Gastrocnemius medialis (tissue), 4 donors: ENCODE results near the gene MAST2. TPM values are rescaled to one million over a fixed set of nuclear protein-coding genes. Genes with fewer than 3 reads are reported as not detected.
A peak's percentile ranks its signal among the peaks of the same experiment; 100 is the strongest.

Experiments
- ATAC-seq, 2 donors: fragments of 150-250 bp; one replicate each; pipeline ENCODE4 v1.9.1; 2016
- DNase-seq, 2 donors: peaks; one replicate each; pipeline ENCODE4 v3.0.0-alpha.2; 2019
- H3K27ac ChIP-seq, 4 donors: fragments of 200-600 bp; sonication (generic); 1 replicate in 1 of 4; 2 replicates in 3 of 4; pipeline ENCODE4 v1.5.1; 2016 to 2018; ENCODE audit warnings: mild to moderate bottlenecking in 2 of 4, moderate library complexity in 1 of 4
- H3K27me3 ChIP-seq, 3 donors: fragments of 200-600 bp; sonication (generic) in 2 of 3; 1 replicate in 1 of 3; 2 replicates in 2 of 3; pipeline versions ENCODE4 v1.5.1 to v1.6.0; 2016 to 2019; ENCODE audit warnings: mild to moderate bottlenecking in 1 of 3, moderate library complexity in 1 of 3
- H3K36me3 ChIP-seq, 2 donors: fragments of 200-600 bp; sonication (generic) in 1 of 2; one replicate each; pipeline ENCODE4 v1.5.1; 2017 to 2018
- H3K4me1 ChIP-seq, 2 donors: fragments of 200-600 bp; sonication (generic) in 1 of 2; one replicate each; pipeline ENCODE4 v1.5.1; 2016 to 2017; ENCODE audit warnings: mild to moderate bottlenecking in 2 of 2
- H3K4me3 ChIP-seq, 4 donors: fragments of 200-600 bp; sonication (generic) in 3 of 4; 1 replicate in 1 of 4; 2 replicates in 3 of 4; pipeline ENCODE4 v1.5.1; 2016 to 2019; ENCODE audit warnings: mild to moderate bottlenecking in 2 of 4
- H3K9me3 ChIP-seq, 3 donors: fragments of 200-600 bp; sonication (generic) in 2 of 3; 1 replicate in 1 of 3; 2 replicates in 2 of 3; pipeline ENCODE4 v1.5.1; 2016 to 2019
- CTCF ChIP-seq, 5 experiments: fragments of 450-650 bp in 3 of 5; fragments of 200-600 bp in 2 of 5; sonication (generic) in 2 of 5; IDR thresholded peaks in 4 of 5; conservative IDR thresholded peaks in 1 of 5; 1 replicate in 4 of 5; 2 replicates in 1 of 5; pipeline ENCODE4 v1.5.1; 2016 to 2019; ENCODE audit warnings: antibody characterized with exemption in 5 of 5, mild to moderate bottlenecking in 3 of 5, moderate library complexity in 3 of 5
- POLR2A ChIP-seq, 2 donors: fragments of 450-650 bp; IDR thresholded peaks; one replicate each; pipeline ENCODE4 v1.6.1; 2017; ENCODE audit warnings: antibody characterized with exemption in 2 of 2, mild to moderate bottlenecking in 2 of 2, moderate library complexity in 2 of 2
- in situ Hi-C, 4 donors: fragments of 200-750 bp; cut with MboI; loops; one replicate each; pipeline versions ENCODE4 v1.15.0 to v1.8.0; 2017; ENCODE audit warnings: low sequenced_read_pairs in 4 of 4
- intact Hi-C: fragments of 100-400 bp; cut with DNase I; formaldehyde crosslinking; loops from one replicate; pipeline ENCODE4 v1.15.1; 2023; ENCODE audit warnings: low total_unique reads
- total RNA-seq, 4 donors: library from RNA; depleted of rRNA; stranded (reverse); fragments of >200 nt; gene quantifications; one replicate each; pipeline versions ENCODE4 v1.1.0 to v1.2.3, GENCODE V29; 2016

MAST2 gene
- total RNA-seq, 4 donors from 2014 or later: 110 to 195 (median 162) TPM

GRCh38 chr1:45994423-45994822 lies 191.0 kb downstream of the MAST2 start:
- Histone ChIP-seq H3K27me3 (no peaks in the 10 kb centered on the region), H3K9me3 (no peaks in the 10 kb centered on the region), H3K36me3 (peaks cover 0 to 15% of the 10 kb centered on the region in 2 donors), H3K4me3 (no peak overlapping the region), H3K27ac (peak overlapping the region; percentile 18 to 69 (median 66)), H3K4me1 (peaks cover 10 to 25% of the 10 kb centered on the region in 2 donors)
- in situ Hi-C loops: no loop called here
- TF ChIP-seq POLR2A (IDR thresholded peaks at IDR 0.05) (no peak), CTCF (IDR thresholded peaks at IDR 0.05 in 4 of 5, conservative IDR thresholded peaks at IDR 0.05 in 1 of 5) (no peak)
- no peak for DNase-seq
- intact Hi-C loops: no loop called here
- ATAC-seq: no peak

- in situ Hi-C loops: no loop called here
- H3K27me3 ChIP-seq: no peaks in the 10 kb centered on the region
- H3K4me1 ChIP-seq: peaks cover 10 to 28% of the 10 kb centered on the region in 2 donors
- intact Hi-C loops: no loop called here
- peaks cover 0 to 24% of the 10 kb centered on the region in 2 donors for H3K36me3 ChIP-seq
- TF ChIP-seq POLR2A (IDR thresholded peaks at IDR 0.05): no peak
- no peak for TF ChIP-seq CTCF (IDR thresholded peaks at IDR 0.05 in 4 of 5, conservative IDR thresholded peaks at IDR 0.05 in 1 of 5)
- no peak overlapping the region for H3K4me3 ChIP-seq
- H3K27ac ChIP-seq: peak overlapping the region; percentile 54 to 69 (median 66)
- no peak for DNase-seq
- ATAC-seq: peak; percentile 35 to 45
- H3K9me3 ChIP-seq: no peaks in the 10 kb centered on the region
These were observed 191.9 kb downstream of the MAST2 start for GRCh38 chr1:45995298-45995697.

- Histone ChIP-seq H3K36me3 (peaks cover 0 to 36% of the 10 kb centered on the region in 2 donors), H3K27ac (peak overlapping the region; percentile 31 to 64 (median 52)), H3K9me3 (no peaks in the 10 kb centered on the region), H3K27me3 (no peaks in the 10 kb centered on the region), H3K4me1 (peaks cover 10 to 26% of the 10 kb centered on the region in 2 donors), H3K4me3 (no peak overlapping the region)
- intact Hi-C loops: no loop called here
- DNase-seq (no peak), ATAC-seq (no peak)
- in situ Hi-C loops: no loop called here
- TF ChIP-seq CTCF (IDR thresholded peaks at IDR 0.05 in 4 of 5, conservative IDR thresholded peaks at IDR 0.05 in 1 of 5) (no peak), POLR2A (IDR thresholded peaks at IDR 0.05) (no peak)
These were observed 194.7 kb downstream of the MAST2 start for GRCh38 chr1:45998020-45998617.

GRCh38 chr1:45999507-45999906 lies 196.1 kb downstream of the MAST2 start:
- H3K27ac ChIP-seq: peak overlapping the region; percentile 23 to 65 (median 48)
- TF ChIP-seq POLR2A (IDR thresholded peaks at IDR 0.05) (no peak), CTCF (IDR thresholded peaks at IDR 0.05 in 4 of 5, conservative IDR thresholded peaks at IDR 0.05 in 1 of 5) (no peak)
- in situ Hi-C loops (no loop called here), intact Hi-C loops (no loop called here)
- ATAC-seq: no peak
- no peaks in the 10 kb centered on the region for H3K27me3 ChIP-seq
- H3K36me3 ChIP-seq: peaks cover 0 to 49% of the 10 kb centered on the region in 2 donors
- H3K4me1 ChIP-seq: peaks cover 10 to 22% of the 10 kb centered on the region in 2 donors
- H3K4me3 ChIP-seq: no peak overlapping the region
- DNase-seq: no peak
- no peaks in the 10 kb centered on the region for H3K9me3 ChIP-seq
